Stimulated activated CD8-positive, alpha-beta memory T cell treated with anti-CD3 and anti-CD28 coated beads, Interleukin-7, amount 100 ng/mL, for 24 hours (primary cell): Measurements from ENCODE around the gene BRWD1.

ENCODE experiments used
- DNase-seq: peaks from one replicate; pipeline ENCODE4 v3.0.0-alpha.2; 2020; ENCODE audit warnings: low read depth

Gene BRWD1

GRCh38 chr21:39327727-39328126 lies 14.3 kb upstream of the BRWD1 start:
- DNase-seq, result no peak

GRCh38 chr21:39326607-39327307 lies 13.3 kb upstream of the BRWD1 start:
- DNase-seq, result no peak

GRCh38 chr21:39325458-39325857 lies 12.0 kb upstream of the BRWD1 start:
- no peak for DNase-seq

- DNase-seq, result no peak
These were observed 8.0 kb upstream of the BRWD1 start for GRCh38 chr21:39321424-39321823.

GRCh38 chr21:39319814-39320332 lies 6.4 kb upstream of the BRWD1 start:
- DNase-seq, result no peak

GRCh38 chr21:39319251-39319756 lies 5.9 kb upstream of the BRWD1 start:
- DNase-seq, result no peak

- DNase-seq, result no peak
These were observed 4.9 kb upstream of the BRWD1 start for GRCh38 chr21:39318091-39318959.

GRCh38 chr21:39317134-39318090 lies 4.0 kb upstream of the BRWD1 start:
- DNase-seq, result no peak

GRCh38 chr21:39316729-39317128 lies 3.3 kb upstream of the BRWD1 start:
- no peak for DNase-seq

GRCh38 chr21:39315603-39316445 lies 2.4 kb upstream of the BRWD1 start:
- no peak for DNase-seq

GRCh38 chr21:39314143-39315027 lies 953 bp upstream of the BRWD1 start:
- DNase-seq, result no peak

- no peak for DNase-seq
These were observed 326 bp downstream of the BRWD1 start for GRCh38 chr21:39313042-39313570.

- DNase-seq, result peak; percentile 91
These were observed 1.1 kb downstream of the BRWD1 start for GRCh38 chr21:39312112-39313041.

GRCh38 chr21:39311164-39311563 lies 2.3 kb downstream of the BRWD1 start:
- DNase-seq, result no peak

- DNase-seq, result no peak
These were observed 6.0 kb downstream of the BRWD1 start for GRCh38 chr21:39307466-39307865.

- DNase-seq, result no peak
These were observed 12.8 kb downstream of the BRWD1 start for GRCh38 chr21:39300587-39300986.

- DNase-seq, result no peak
These were observed 16.5 kb downstream of the BRWD1 start for GRCh38 chr21:39296891-39297290.

GRCh38 chr21:39288987-39289386 lies 24.4 kb downstream of the BRWD1 start:
- no peak for DNase-seq
